SHP77 (cell line): Measurements from ENCODE around the gene NOL7.
A peak's percentile ranks its signal among the peaks of the same experiment; 100 is the strongest.

ENCODE experiments used
- DNase-seq, 2 experiments: peaks; one replicate each; lab custom pipeline; 2025; lab: John Stamatoyannopoulos, UW

Gene NOL7

GRCh38 chr6:13614926-13615791 is at the start of gene NOL7:
TSS of gene NOL7 (plus strand) at chr6:13615335. CDS start at chr6:13615359, 24 bp downstream.
- peak; percentile 95 to 96 for DNase-seq

- DNase-seq = no peak
Measured at GRCh38 chr6:13565921-13566320, 49.2 kb upstream of the NOL7 start.

GRCh38 chr6:13566500-13566899 is 48.6 kb upstream of the NOL7 start:
- DNase-seq = no peak

GRCh38 chr6:13568970-13569369 is 46.2 kb upstream of the NOL7 start:
- DNase-seq = no peak

- no peak for DNase-seq
Measured at GRCh38 chr6:13572240-13572639, 42.9 kb upstream of the NOL7 start.

GRCh38 chr6:13572951-13573654 is 42.0 kb upstream of the NOL7 start:
- DNase-seq = no peak

GRCh38 chr6:13573669-13574110 is 41.4 kb upstream of the NOL7 start:
- peak; percentile 3 to 9 for DNase-seq

GRCh38 chr6:13574149-13574570 is 41.0 kb upstream of the NOL7 start:
- peak; percentile 90 to 95 for DNase-seq

- DNase-seq = peak; percentile 79 to 89
Measured at GRCh38 chr6:13574571-13575376, 40.4 kb upstream of the NOL7 start, which contains the start of gene SIRT5. TSS of gene SIRT5 (plus strand) at chr6:13574601. CDS start at chr6:13584111, 9,510 bp downstream.

GRCh38 chr6:13575377-13575775 is 39.8 kb upstream of the NOL7 start:
- DNase-seq = no peak

GRCh38 chr6:13576017-13576416 is 39.1 kb upstream of the NOL7 start:
- no peak for DNase-seq

GRCh38 chr6:13577926-13578325 is 37.2 kb upstream of the NOL7 start:
- no peak for DNase-seq

- no peak for DNase-seq
Measured at GRCh38 chr6:13579911-13580310, 35.2 kb upstream of the NOL7 start.

- no peak for DNase-seq
Measured at GRCh38 chr6:13581700-13582229, 33.4 kb upstream of the NOL7 start.

GRCh38 chr6:13586603-13587542 is 28.3 kb upstream of the NOL7 start:
- DNase-seq = no peak

GRCh38 chr6:13589801-13590200 is 25.3 kb upstream of the NOL7 start:
- no peak for DNase-seq

GRCh38 chr6:13590574-13591153 is 24.5 kb upstream of the NOL7 start:
- DNase-seq = no peak

GRCh38 chr6:13591205-13591921 is 23.8 kb upstream of the NOL7 start:
- no peak for DNase-seq

- DNase-seq = no peak
Measured at GRCh38 chr6:13593103-13593502, 22.0 kb upstream of the NOL7 start.

GRCh38 chr6:13593720-13594119 is 21.4 kb upstream of the NOL7 start:
- DNase-seq = no peak
